ENCODE results near the gene ERBIN. TPM values are rescaled to one million over a fixed set of nuclear protein-coding genes. Genes with fewer than 3 reads are reported as not detected.
"Not testable (repeated sequence)": the region's sequence is repeated elsewhere in the genome, so short reads cannot be mapped to it uniquely, and the experiment has no call there.

Gene ERBIN
- total RNA-seq (2021) (23.1 to 27.1 TPM (median 26.3 TPM) in 3 replicates), Bru-seq, nascent RNA (percentile 85 among the genes with signal in this experiment)
- long read RNA-seq, experiment 1, full-length matches to known transcripts: 55 of 117 reads
- long read RNA-seq, experiment 1, partial matches to known transcripts: 31 of 117 reads
- long read RNA-seq, experiment 1, other reads (novel, unspliced or antisense): 31 of 117 reads
- long read RNA-seq, experiment 2, full-length matches to known transcripts: 2 of 18 reads
- long read RNA-seq, experiment 2, partial matches to known transcripts: 6 of 18 reads
- long read RNA-seq, experiment 2, other reads (novel, unspliced or antisense): 10 of 18 reads
- long read RNA-seq, experiment 3, partial matches to known transcripts: 0 of 2 reads
- long read RNA-seq, experiment 3, other reads (novel, unspliced or antisense): 2 of 2 reads

DNA sequence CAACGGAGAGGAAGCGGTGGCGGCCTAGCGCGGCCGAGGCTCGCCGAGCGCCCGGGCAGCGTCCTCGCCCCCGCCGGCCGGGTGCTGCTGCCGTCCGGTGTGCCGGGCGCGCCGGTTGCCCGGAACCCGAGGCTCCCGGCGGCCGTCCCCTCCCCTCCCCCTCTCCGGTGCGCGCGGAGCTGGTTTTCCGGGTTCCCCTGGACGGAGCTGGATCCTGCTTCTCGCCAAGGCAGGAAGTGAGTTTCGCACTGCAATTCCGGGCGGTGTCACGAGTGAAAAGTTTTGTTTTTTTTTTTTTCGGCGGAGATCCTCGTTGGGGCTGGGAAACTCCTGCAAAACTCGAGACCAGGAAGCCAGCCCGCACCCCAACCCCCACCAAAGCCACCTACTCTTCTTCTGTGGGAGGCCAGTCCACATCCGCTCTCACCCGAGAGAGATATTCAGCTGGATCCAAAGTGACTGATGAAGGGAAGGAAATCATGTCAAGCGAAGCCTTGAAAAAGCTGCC lies at the start of gene ERBIN:
ERBIN (plus strand) TSS at position 300 of the 508 bp plus-strand sequence. CDS start 66,144 bp downstream, outside the sequence.
- POLR2A ChIA-PET: interaction anchor here (1.8 kb wide), 1 partner anchor 218 kb away, joined by 15 read pairs; the partner anchor contains the start of gene SREK1
- peak; percentile 8 for ATAC-seq
- TF ChIP-seq IRF1 (CRISPR knock-in tag; IDR thresholded peaks at IDR 0.05) (no peak), HMGXB4 (CRISPR knock-in tag; IDR thresholded peaks at IDR 0.05) (0 out of 2 replicates have a peak, but pooled peaks have one; percentile 3), ETV6 (CRISPR knock-in tag; IDR thresholded peaks at IDR 0.05) (peak; percentile 15; the same call in 1 of the 2 replicates), USF2 (CRISPR knock-in tag; IDR thresholded peaks at IDR 0.05) (peak; percentile 20; the same call in 1 of the 2 replicates), TEAD1 (CRISPR knock-in tag; IDR thresholded peaks at IDR 0.05) (no peak), JUN (CRISPR knock-in tag; IDR thresholded peaks at IDR 0.05) (no peak)
- TF ChIP-seq, protein P1, sequence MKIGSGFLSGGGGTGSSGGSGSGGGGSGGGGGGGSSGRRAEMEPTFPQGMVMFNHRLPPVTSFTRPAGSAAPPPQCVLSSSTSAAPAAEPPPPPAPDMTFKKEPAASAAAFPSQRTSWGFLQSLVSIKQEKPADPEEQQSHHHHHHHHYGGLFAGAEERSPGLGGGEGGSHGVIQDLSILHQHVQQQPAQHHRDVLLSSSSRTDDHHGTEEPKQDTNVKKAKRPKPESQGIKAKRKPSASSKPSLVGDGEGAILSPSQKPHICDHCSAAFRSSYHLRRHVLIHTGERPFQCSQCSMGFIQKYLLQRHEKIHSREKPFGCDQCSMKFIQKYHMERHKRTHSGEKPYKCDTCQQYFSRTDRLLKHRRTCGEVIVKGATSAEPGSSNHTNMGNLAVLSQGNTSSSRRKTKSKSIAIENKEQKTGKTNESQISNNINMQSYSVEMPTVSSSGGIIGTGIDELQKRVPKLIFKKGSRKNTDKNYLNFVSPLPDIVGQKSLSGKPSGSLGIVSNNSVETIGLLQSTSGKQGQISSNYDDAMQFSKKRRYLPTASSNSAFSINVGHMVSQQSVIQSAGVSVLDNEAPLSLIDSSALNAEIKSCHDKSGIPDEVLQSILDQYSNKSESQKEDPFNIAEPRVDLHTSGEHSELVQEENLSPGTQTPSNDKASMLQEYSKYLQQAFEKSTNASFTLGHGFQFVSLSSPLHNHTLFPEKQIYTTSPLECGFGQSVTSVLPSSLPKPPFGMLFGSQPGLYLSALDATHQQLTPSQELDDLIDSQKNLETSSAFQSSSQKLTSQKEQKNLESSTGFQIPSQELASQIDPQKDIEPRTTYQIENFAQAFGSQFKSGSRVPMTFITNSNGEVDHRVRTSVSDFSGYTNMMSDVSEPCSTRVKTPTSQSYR (CRISPR knock-in tag; IDR thresholded peaks at IDR 0.05): 0 out of 2 replicates have a peak, but pooled peaks have one; percentile 23
- CTCF ChIA-PET: no interaction called here
- peak within 1 kb of the TSS; percentile 97 for H3K27ac Mint-ChIP-seq
- peak; percentile 73 for DNase-seq (ENCODE audit: low spot score)
- H3K36me3 Mint-ChIP-seq: peaks cover 3% of the 10 kb centered on the region; the same call in 1 of the 2 replicates
- no peaks in the 10 kb centered on the region for H3K9me3 Mint-ChIP-seq
- peaks cover 20% of the 10 kb centered on the region for H3K27me3 Mint-ChIP-seq (ENCODE audit: low read depth)
- H3K4me3 Mint-ChIP-seq: peak within 1 kb of the TSS; percentile 96
- H3K4me1 Mint-ChIP-seq: peaks cover 41% of the 10 kb centered on the region

DNA sequence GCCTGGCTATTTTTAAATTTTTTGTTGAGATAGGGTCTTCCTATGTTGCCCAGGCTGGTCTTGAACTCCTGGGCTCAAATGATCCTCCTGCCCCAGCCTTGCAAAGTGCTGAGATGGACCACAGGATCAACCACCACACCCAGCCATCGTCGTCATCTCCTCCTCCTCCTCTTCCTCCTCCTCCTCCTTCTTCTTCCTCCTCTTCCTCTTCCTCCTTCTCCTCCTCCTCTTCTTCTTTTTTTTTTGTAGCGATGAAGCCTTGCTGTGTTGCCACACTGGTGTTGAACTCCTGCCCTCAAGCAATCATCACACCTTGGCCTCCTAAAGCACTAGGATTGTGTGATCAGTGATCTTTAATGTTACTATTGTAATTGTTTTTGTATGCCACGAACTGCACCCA lies 49.4 kb upstream of the ERBIN start:
- POLR2A ChIA-PET: no interaction called here

GRCh38 chr5:65879668-65880256 lies 46.6 kb upstream of the ERBIN start:
- ATAC-seq; CTCF ChIA-PET; DNase-seq (ENCODE audit: low spot score); H3K27ac Mint-ChIP-seq; POLR2A ChIA-PET; H3K4me1 Mint-ChIP-seq; H3K27me3 Mint-ChIP-seq (ENCODE audit: low read depth); H3K36me3 Mint-ChIP-seq; H3K4me3 Mint-ChIP-seq: not testable (repeated sequence)
- peaks cover 17% of the 10 kb centered on the region for H3K9me3 Mint-ChIP-seq

More for the DNA sequence above, 49.4 kb upstream of the ERBIN start:
- no peaks in the 10 kb centered on the region for H3K4me1 Mint-ChIP-seq
- TF ChIP-seq KAT7 (CRISPR knock-in tag; IDR thresholded peaks at IDR 0.05; ENCODE audit: borderline replicate concordance) (no peak), TEAD4 (CRISPR knock-in tag; IDR thresholded peaks at IDR 0.05) (no peak), JUN (CRISPR knock-in tag; IDR thresholded peaks at IDR 0.05) (no peak)
- TF ChIP-seq, protein P2, sequence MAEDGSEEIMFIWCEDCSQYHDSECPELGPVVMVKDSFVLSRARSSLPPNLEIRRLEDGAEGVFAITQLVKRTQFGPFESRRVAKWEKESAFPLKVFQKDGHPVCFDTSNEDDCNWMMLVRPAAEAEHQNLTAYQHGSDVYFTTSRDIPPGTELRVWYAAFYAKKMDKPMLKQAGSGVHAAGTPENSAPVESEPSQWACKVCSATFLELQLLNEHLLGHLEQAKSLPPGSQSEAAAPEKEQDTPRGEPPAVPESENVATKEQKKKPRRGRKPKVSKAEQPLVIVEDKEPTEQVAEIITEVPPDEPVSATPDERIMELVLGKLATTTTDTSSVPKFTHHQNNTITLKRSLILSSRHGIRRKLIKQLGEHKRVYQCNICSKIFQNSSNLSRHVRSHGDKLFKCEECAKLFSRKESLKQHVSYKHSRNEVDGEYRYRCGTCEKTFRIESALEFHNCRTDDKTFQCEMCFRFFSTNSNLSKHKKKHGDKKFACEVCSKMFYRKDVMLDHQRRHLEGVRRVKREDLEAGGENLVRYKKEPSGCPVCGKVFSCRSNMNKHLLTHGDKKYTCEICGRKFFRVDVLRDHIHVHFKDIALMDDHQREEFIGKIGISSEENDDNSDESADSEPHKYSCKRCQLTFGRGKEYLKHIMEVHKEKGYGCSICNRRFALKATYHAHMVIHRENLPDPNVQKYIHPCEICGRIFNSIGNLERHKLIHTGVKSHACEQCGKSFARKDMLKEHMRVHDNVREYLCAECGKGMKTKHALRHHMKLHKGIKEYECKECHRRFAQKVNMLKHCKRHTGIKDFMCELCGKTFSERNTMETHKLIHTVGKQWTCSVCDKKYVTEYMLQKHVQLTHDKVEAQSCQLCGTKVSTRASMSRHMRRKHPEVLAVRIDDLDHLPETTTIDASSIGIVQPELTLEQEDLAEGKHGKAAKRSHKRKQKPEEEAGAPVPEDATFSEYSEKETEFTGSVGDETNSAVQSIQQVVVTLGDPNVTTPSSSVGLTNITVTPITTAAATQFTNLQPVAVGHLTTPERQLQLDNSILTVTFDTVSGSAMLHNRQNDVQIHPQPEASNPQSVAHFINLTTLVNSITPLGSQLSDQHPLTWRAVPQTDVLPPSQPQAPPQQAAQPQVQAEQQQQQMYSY (CRISPR knock-in tag; IDR thresholded peaks at IDR 0.05): no peak
- TF ChIP-seq, protein P3, sequence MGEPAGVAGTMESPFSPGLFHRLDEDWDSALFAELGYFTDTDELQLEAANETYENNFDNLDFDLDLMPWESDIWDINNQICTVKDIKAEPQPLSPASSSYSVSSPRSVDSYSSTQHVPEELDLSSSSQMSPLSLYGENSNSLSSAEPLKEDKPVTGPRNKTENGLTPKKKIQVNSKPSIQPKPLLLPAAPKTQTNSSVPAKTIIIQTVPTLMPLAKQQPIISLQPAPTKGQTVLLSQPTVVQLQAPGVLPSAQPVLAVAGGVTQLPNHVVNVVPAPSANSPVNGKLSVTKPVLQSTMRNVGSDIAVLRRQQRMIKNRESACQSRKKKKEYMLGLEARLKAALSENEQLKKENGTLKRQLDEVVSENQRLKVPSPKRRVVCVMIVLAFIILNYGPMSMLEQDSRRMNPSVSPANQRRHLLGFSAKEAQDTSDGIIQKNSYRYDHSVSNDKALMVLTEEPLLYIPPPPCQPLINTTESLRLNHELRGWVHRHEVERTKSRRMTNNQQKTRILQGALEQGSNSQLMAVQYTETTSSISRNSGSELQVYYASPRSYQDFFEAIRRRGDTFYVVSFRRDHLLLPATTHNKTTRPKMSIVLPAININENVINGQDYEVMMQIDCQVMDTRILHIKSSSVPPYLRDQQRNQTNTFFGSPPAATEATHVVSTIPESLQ (CRISPR knock-in tag; IDR thresholded peaks at IDR 0.05): no peak
- no peak overlapping the region for H3K4me3 Mint-ChIP-seq
- H3K36me3 Mint-ChIP-seq: no peaks in the 10 kb centered on the region
- ATAC-seq (no peak), DNase-seq (ENCODE audit: low spot score) (no peak)
- peaks cover 17% of the 10 kb centered on the region for H3K9me3 Mint-ChIP-seq
- no peak overlapping the region for H3K27ac Mint-ChIP-seq
- CTCF ChIA-PET: no interaction called here
- no peaks in the 10 kb centered on the region for H3K27me3 Mint-ChIP-seq (ENCODE audit: low read depth)

Measured in WTC11 (cell line).